Renal pelvis (tissue), 4 donors: ENCODE measurements around the gene MYH11. TPM values are rescaled to one million over a fixed set of nuclear protein-coding genes. Genes with fewer than 3 reads are reported as not detected.
"Not testable (repeated sequence)": the region's sequence is repeated elsewhere in the genome, so short reads cannot be mapped to it uniquely, and the experiment has no call there.

Source experiments
- DNase-seq: peaks from one replicate; pipeline ENCODE4 v3.0.0-alpha.2; 2013
- polyA plus RNA-seq, 3 donors: library from polyadenylated mRNA; unstranded; fragments of 120-200 nt; gene quantifications; one replicate each; pipeline ENCODE4 v1.2.1, GENCODE V29; 2013; ENCODE audit not compliant: insufficient read length in 3 of 3

The MYH11 gene
- polyA plus RNA-seq, 3 donors = 9.2 to 12.7 (median 12.1) TPM

DNA sequence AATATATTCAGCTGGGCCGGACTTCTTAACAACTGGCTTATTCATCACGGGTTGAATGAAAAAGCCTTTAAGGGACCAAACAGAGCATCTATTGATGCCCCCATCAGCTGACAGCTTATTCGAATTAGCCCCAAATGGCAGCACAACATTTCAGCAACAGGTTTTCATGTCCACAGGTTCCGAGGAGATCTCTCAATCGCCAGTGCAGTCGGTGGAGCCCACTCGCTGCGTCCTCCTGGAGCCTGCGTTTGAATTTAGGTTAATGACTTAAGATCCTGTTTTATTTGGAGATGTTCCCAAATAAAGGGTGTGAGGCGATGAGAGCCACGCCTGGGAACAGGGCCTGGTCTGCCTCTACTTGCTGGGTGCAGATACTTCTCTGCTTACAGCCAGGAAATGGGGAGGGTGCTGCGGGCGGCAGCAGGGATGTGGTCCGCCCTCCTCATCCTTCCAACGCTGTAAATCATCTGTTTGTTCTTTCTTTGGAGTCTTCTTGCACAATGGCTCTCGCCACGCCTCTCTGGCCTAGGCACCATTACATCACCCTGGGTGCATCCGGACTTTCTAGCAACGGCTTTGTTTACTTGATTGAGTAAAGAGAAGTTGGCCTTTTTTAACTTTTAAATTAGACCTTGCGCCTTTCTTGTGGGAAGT lies 184.2 kb downstream of the MYH11 start:
- DNase-seq = peak; percentile 77

GRCh38 chr16:15672127-15672513 lies 184.7 kb downstream of the MYH11 start:
- DNase-seq = not testable (repeated sequence)

DNA sequence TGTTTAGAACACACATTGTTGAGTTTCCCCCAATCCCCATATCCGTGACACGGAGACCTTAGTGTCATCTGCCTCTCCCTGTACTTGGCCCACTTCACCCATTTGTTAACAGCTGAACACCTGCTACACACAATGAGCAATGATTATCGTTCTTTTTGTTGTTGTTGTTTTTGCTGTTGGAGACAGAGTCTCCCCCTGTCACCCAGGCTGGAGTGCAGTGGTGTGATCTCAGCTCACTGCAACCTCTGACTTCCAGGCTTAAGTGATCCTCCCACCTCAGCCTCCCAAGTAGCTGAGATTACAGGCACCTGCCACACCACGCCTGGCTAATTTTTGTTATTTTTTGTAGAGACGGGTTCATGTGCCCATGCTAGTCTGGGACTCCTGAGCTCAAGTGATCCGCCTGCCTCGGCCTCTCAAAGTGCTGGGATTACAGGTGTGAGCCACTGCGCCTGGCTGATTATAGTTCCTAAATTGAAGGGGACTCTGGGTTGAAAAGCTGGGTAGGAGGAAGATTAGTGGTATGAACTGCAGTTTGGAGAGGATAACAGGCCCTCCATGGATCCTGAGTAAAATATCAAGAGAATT lies 185.2 kb downstream of the MYH11 start:
- DNase-seq = no peak

DNA sequence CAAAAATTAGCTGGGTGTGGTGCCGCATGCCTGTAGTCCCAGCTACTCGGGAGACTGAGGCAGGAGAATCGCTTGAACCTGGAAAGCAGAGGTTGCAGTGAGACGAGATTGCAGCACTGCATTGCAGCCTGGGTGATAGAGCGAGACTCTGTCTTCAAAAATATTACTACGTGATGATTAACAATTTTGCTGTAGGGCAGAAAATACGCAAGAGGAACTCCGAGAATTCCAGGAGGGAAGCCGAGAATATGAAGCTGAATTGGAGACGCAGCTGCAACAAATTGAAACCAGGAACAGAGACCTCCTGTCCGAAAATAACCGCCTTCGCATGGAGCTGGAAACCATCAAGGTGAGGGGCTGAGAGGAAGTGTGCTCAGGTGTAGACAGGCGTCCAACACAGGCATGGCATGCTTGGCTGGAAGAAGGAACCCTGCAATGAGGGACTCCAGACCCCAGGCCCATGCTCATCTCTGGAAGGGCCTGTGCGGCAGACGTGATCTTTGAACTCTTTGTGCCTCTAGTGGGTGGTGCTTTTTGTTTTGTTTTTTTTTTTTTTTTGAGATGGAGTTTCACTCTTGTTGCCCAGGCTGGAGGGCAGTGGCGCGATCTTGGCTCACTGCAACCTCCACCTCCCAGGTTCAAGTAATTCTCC lies 189.6 kb downstream of the MYH11 start:
- DNase-seq = no peak

GRCh38 chr16:15665107-15665506 lies 191.7 kb downstream of the MYH11 start:
- no peak for DNase-seq

DNA sequence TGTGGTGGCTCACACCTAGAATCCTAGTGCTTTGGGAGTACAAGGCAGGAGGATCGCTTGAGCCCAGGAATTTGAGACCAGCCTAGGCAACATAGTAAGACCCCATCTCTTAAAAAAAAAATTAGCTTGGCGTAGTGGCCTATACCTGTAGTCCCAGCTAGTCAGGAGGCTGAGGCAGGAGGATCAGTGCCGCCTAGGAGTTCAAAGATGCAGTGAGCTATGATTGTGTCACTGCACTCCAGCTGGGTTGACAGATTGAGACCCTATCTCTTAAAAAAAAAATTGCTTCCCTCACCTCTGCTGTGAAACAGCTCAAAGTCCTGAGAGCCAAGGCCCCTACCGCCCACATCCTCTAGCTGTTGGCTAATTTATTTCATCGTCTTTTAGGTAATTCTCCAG lies 196.6 kb downstream of the MYH11 start:
- no peak for DNase-seq

GRCh38 chr16:15658556-15658955 lies 198.3 kb downstream of the MYH11 start:
- no peak for DNase-seq

DNA sequence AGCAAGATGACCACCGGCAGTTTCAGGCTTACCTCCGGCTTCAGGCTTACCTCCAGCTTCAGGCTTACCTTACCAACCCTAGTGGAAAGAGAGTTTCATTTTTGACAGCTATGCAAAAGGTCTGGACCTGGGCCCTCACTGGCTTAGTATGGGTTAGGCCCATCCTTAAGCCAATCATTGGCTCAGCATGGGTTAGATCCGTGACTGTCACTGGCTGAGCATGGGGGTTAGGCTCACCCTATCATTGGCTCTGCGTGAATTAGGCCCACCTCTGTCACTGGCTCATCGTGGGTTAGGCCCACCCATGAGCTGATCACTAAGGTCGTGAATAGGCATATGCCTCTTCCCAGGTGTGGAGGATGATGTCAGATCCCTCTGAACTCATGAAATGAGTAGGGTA lies 198.7 kb downstream of the MYH11 start:
- no peak for DNase-seq

DNA sequence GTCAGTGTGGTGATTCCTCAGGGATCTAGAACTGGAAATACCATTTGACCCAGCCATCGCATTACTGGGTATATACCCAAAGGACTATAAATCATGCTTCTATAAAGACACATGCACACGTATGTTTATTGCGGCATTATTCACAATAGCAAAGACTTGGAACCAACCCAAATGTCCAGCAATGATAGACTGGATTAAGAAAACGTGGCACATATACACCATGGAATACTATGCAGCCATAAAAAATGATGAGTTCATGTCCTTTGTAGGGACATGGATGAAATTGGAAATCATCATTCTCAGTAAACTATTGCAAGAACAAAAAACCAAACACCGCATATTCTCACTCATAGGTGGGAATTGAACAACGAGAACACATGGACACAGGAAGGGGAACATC lies 201.3 kb downstream of the MYH11 start:
- not testable (repeated sequence) for DNase-seq

DNA sequence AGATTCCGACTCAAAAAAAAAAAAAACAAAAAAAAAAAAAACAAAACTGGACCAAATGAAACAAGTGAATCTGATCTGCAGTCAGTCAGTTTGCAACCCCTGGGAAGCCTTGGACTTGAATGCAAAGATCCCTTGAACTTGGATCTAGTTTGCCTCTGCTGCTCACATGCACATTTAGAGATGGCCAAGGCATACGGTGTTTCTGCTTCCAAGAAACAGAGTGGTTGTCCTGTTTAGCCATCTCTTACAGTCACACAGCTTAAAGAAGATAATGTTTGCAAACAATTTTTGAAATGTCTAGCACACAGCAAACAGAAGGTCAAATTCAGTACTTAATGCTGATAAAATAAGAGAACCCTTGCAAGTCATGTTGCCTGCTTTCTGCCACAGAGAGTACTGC lies 202.2 kb downstream of the MYH11 start:
- DNase-seq = no peak

DNA sequence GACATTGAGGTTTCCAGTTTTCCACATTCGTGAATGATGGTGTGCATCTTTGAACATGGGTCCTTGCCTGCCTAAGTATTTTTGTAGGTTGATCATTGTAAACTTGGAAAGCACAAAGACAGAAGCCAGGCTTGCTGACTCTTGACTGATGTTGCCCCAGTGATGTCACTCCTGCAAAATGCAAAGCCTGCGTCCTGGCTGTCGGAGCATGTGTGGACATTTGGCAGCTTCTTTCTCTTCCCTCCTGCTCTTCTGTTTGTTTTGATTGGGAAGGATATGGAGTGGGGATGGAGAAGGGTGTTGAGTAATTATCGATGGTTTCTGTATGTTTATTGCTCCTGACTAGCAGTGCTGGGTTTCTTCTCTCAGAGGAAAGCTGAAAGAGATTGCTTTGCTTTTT lies 203.6 kb downstream of the MYH11 start:
- no peak for DNase-seq

Other genes starting within 250 kb of the MYH11 start
- 10 to 100 TPM; 47.0 to 67.6 (median 66.6) TPM for gene MARF1, start 213.9 kb downstream of the MYH11 start, polyA plus RNA-seq
- 10 to 100 TPM; 36.9 to 43.5 (median 43.3) TPM for gene NDE1, start 206.8 kb downstream of the MYH11 start, polyA plus RNA-seq
- gene CEP20, start 31.6 kb upstream of the MYH11 start, polyA plus RNA-seq = 10 to 100 TPM; 31.9 to 38.9 (median 38.6) TPM
- 10 to 100 TPM; 23.9 to 32.2 (median 31.8) TPM for gene ABCC1, start 92.6 kb upstream of the MYH11 start, polyA plus RNA-seq